Cardiac muscle cell (in vitro differentiated cells and primary cell): Measurements from ENCODE around the gene COL1A1. TPM values are rescaled to one million over a fixed set of nuclear protein-coding genes. Genes with fewer than 3 reads are reported as not detected.

ENCODE experiments used
- DNase-seq, 2 donors: peaks; one replicate each; pipeline versions ENCODE4 v3.0.0 to v3.0.0-alpha.2; 2010 to 2017; ENCODE audit warnings: low read depth in 1 of 2, low spot score in 1 of 2
- H3K27ac ChIP-seq: fragments of 200-600 bp; sonication (generic); 2 replicates; pipeline ENCODE4 v1.5.1; 2016
- H3K27me3 ChIP-seq: fragments of 200-600 bp; sonication (generic); 2 replicates; pipeline ENCODE4 v1.6.0; 2016; ENCODE audit warnings: control low read depth
- H3K36me3 ChIP-seq: fragments of 200-600 bp; sonication (generic); 2 replicates; pipeline ENCODE4 v1.5.1; 2016; ENCODE audit warnings: control low read depth
- H3K4me1 ChIP-seq: fragments of 200-600 bp; sonication (generic); 2 replicates; pipeline ENCODE4 v1.8.1; 2017; ENCODE audit warnings: low read depth, mild to moderate bottlenecking, mixed run types
- H3K4me3 ChIP-seq: fragments of 200-600 bp; sonication (generic); 2 replicates; pipeline ENCODE4 v1.5.1; 2016; ENCODE audit warnings: mild to moderate bottlenecking
- H3K9me3 ChIP-seq: fragments of 200-600 bp; sonication (generic); 2 replicates; pipeline ENCODE4 v1.5.1; 2017; ENCODE audit warnings: low read depth, mild to moderate bottlenecking, control low read depth
- CTCF ChIP-seq: IDR thresholded peaks from 2 replicates; pipeline ENCODE4 v1.5.1; 2012; ENCODE audit warnings: low read depth, mild to moderate bottlenecking, low read length
- polyA plus RNA-seq: library from polyadenylated mRNA; unstranded; fragments of >200 nt; fragmentation: Nextera tagmentation; extraction: Ambion mirVana; gene quantifications from 2 replicates; pipeline ENCODE4 v1.2.1, GENCODE V29; 2016
- total RNA-seq: library from RNA; depleted of rRNA; stranded (reverse); fragments of >200 nt; gene quantifications from 2 replicates; pipeline ENCODE4 v1.2.3, GENCODE V29; 2016

Gene COL1A1
- total and polyA plus RNA-seq, 2 experiments from 2014 or later: 127 to 261 TPM

- no peaks in the 10 kb centered on the region for H3K9me3 ChIP-seq
- no peak overlapping the region for H3K4me3 ChIP-seq
- H3K36me3 ChIP-seq: peaks cover 41% of the 10 kb centered on the region
- no peaks in the 10 kb centered on the region for H3K27me3 ChIP-seq
- no peak overlapping the region for H3K27ac ChIP-seq
- no peak for TF ChIP-seq CTCF
- DNase-seq: no peak
- H3K4me1 ChIP-seq: peaks cover 9% of the 10 kb centered on the region
Observed at GRCh38 chr17:50137042-50137441, 64.4 kb downstream of the COL1A1 start.

- H3K4me3 ChIP-seq: no peak overlapping the region
- peaks cover 41% of the 10 kb centered on the region for H3K36me3 ChIP-seq
- peaks cover under 1% of the 10 kb centered on the region for H3K27me3 ChIP-seq
- no peak for DNase-seq
- H3K27ac ChIP-seq: no peak overlapping the region
- TF ChIP-seq CTCF: no peak
- H3K9me3 ChIP-seq: no peaks in the 10 kb centered on the region
- peaks cover 9% of the 10 kb centered on the region for H3K4me1 ChIP-seq
Observed at GRCh38 chr17:50136096-50136687, 65.2 kb downstream of the COL1A1 start.

GRCh38 chr17:50135316-50136095 is 65.9 kb downstream of the COL1A1 start:
- TF ChIP-seq CTCF: no peak
- DNase-seq: no peak
- Histone ChIP-seq H3K36me3 (peaks cover 41% of the 10 kb centered on the region), H3K4me3 (no peak overlapping the region), H3K27me3 (peaks cover 7% of the 10 kb centered on the region), H3K9me3 (no peaks in the 10 kb centered on the region), H3K4me1 (peaks cover 9% of the 10 kb centered on the region), H3K27ac (no peak overlapping the region)

GRCh38 chr17:50134206-50135110 is 67.0 kb downstream of the COL1A1 start:
- H3K36me3 ChIP-seq: peaks cover 30% of the 10 kb centered on the region
- peaks cover 9% of the 10 kb centered on the region for H3K4me1 ChIP-seq
- no peak overlapping the region for H3K4me3 ChIP-seq
- peaks cover 18% of the 10 kb centered on the region for H3K27me3 ChIP-seq
- TF ChIP-seq CTCF: no peak
- no peak overlapping the region for H3K27ac ChIP-seq
- H3K9me3 ChIP-seq: no peaks in the 10 kb centered on the region
- no peak for DNase-seq

GRCh38 chr17:50133769-50134099 is 67.7 kb downstream of the COL1A1 start:
- peak overlapping the region; percentile 56 for H3K27ac ChIP-seq
- H3K36me3 ChIP-seq: peaks cover 23% of the 10 kb centered on the region
- H3K27me3 ChIP-seq: peaks cover 24% of the 10 kb centered on the region
- peaks cover 12% of the 10 kb centered on the region for H3K4me1 ChIP-seq
- DNase-seq: no peak
- no peak for TF ChIP-seq CTCF
- no peaks in the 10 kb centered on the region for H3K9me3 ChIP-seq
- no peak overlapping the region for H3K4me3 ChIP-seq

Other genes with a start within 250 kb of the COL1A1 start
- gene DLX4, start 232.4 kb downstream of the COL1A1 start, total RNA-seq: 0.53 and 0.60 TPM in 2 replicates
- 0.86 and 1.3 TPM in 2 replicates for gene DLX4, start 232.4 kb downstream of the COL1A1 start, polyA plus RNA-seq
- gene DLX3, start 206.4 kb downstream of the COL1A1 start, total RNA-seq: 0.14 and 0.63 TPM in 2 replicates
- 1.1 and 2.1 TPM in 2 replicates for gene DLX3, start 206.4 kb downstream of the COL1A1 start, polyA plus RNA-seq
- gene ITGA3, start 145.5 kb downstream of the COL1A1 start, total RNA-seq: 40.6 and 41.9 TPM in 2 replicates
- 20.5 and 32.7 TPM in 2 replicates for gene ITGA3, start 145.5 kb downstream of the COL1A1 start, polyA plus RNA-seq
- gene PDK2, start 106.3 kb downstream of the COL1A1 start, total RNA-seq: 79.5 and 88.5 TPM in 2 replicates
- 146 and 156 TPM in 2 replicates for gene PDK2, start 106.3 kb downstream of the COL1A1 start, polyA plus RNA-seq
- gene SAMD14, start 71.5 kb downstream of the COL1A1 start, total RNA-seq: 1.2 and 2.8 TPM in 2 replicates
- gene SAMD14, start 71.5 kb downstream of the COL1A1 start, polyA plus RNA-seq: 2.0 and 2.5 TPM in 2 replicates
- 45.6 and 59.4 TPM in 2 replicates for gene PPP1R9B, start 51.0 kb downstream of the COL1A1 start, total RNA-seq
- 6.0 and 6.2 TPM in 2 replicates for gene PPP1R9B, start 51.0 kb downstream of the COL1A1 start, polyA plus RNA-seq
- 57.5 and 63.3 TPM in 2 replicates for gene SGCA, start 35.6 kb downstream of the COL1A1 start, total RNA-seq
- 69.9 and 90.6 TPM in 2 replicates for gene SGCA, start 35.6 kb downstream of the COL1A1 start, polyA plus RNA-seq
- 14.2 and 30.0 TPM in 2 replicates for gene TMEM92, start 72.8 kb upstream of the COL1A1 start, total RNA-seq
- gene TMEM92, start 72.8 kb upstream of the COL1A1 start, polyA plus RNA-seq: 17.3 and 22.6 TPM in 2 replicates
- gene XYLT2, start 144.5 kb upstream of the COL1A1 start, total RNA-seq: 62.2 and 80.0 TPM in 2 replicates
- 48.8 and 60.9 TPM in 2 replicates for gene XYLT2, start 144.5 kb upstream of the COL1A1 start, polyA plus RNA-seq
- 62.4 and 107 TPM in 2 replicates for gene MRPL27, start 171.6 kb upstream of the COL1A1 start, total RNA-seq
- gene MRPL27, start 171.6 kb upstream of the COL1A1 start, polyA plus RNA-seq: 142 and 158 TPM in 2 replicates
- gene EME1, start 171.6 kb upstream of the COL1A1 start, total RNA-seq: 7.9 and 13.4 TPM in 2 replicates
- gene EME1, start 171.6 kb upstream of the COL1A1 start, polyA plus RNA-seq: 5.2 and 30.7 TPM in 2 replicates
- 60.3 and 66.7 TPM in 2 replicates for gene LRRC59, start 195.9 kb upstream of the COL1A1 start, total RNA-seq
- 47.0 and 58.9 TPM in 2 replicates for gene LRRC59, start 195.9 kb upstream of the COL1A1 start, polyA plus RNA-seq
- 116 and 177 TPM in 2 replicates for gene ACSF2, start 224.6 kb upstream of the COL1A1 start, total RNA-seq
- gene ACSF2, start 224.6 kb upstream of the COL1A1 start, polyA plus RNA-seq: 73.3 and 96.6 TPM in 2 replicates